ENCODE results near the gene PLK4. TPM values are rescaled to one million over a fixed set of nuclear protein-coding genes. Genes with fewer than 3 reads are reported as not detected.
"Not testable (repeated sequence)": the region's sequence is repeated elsewhere in the genome, so short reads cannot be mapped to it uniquely, and the experiment has no call there.

PLK4 gene
- total RNA-seq, 1 experiment from 2014 or later = 31.1 TPM

DNA sequence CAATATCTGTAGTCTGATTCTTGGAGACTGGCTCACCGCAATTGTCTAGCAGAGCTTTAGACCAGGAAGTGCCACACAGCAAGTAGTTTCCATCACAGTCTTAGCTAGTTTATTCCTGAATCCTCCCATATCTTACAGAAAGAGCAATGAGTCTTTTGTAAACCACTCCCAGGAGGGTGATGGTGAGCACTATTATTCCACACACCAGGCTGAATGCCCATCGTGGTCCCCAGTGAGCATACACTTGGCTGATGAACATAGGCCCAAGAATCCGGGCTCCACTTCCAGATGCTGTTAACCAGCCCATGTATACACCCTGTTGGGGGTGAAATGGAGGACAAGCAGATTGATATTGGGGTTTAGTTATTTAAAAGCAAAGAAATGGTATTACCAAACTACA lies 39.8 kb downstream of the PLK4 start:
- CTCF ChIA-PET = no interaction called here
- Mint-ChIP-seq H3K27ac (ENCODE audit: unreplicated experiment) (no peak overlapping the region), H3K9me3 (ENCODE audit: unreplicated experiment) (no peaks in the 10 kb centered on the region), H3K36me3 (ENCODE audit: insufficient read depth, unreplicated experiment) (peaks cover 15% of the 10 kb centered on the region), H3K27me3 (ENCODE audit: insufficient read depth, unreplicated experiment) (no peaks in the 10 kb centered on the region), H3K4me3 (ENCODE audit: unreplicated experiment) (no peak overlapping the region), H3K4me1 (ENCODE audit: low read depth, unreplicated experiment) (no peaks in the 10 kb centered on the region)
- BruUV-seq (replicated peaks) = no TSS peak
- no peaks in the 10 kb centered on the region for H3K36me3 ChIP-seq (ENCODE audit: control insufficient read depth, insufficient read depth, low read length)
- H3K27me3 ChIP-seq (replicated peaks; ENCODE audit: control insufficient read depth, insufficient read depth, low read length) = no peaks in the 10 kb centered on the region
- H3K9me3 ChIP-seq = no peaks in the 10 kb centered on the region
- H3K4me3 ChIP-seq (ENCODE audit: low read depth, low read length) = no peak overlapping the region
- POLR2A ChIA-PET = no interaction called here
- no peak for DNase-seq
- H3K4me1 ChIP-seq = no peaks in the 10 kb centered on the region
- intact Hi-C loops (cut with micrococcal nuclease; ENCODE audit: unreplicated experiment) = no loop called here
- TF ChIP-seq, protein P1, sequence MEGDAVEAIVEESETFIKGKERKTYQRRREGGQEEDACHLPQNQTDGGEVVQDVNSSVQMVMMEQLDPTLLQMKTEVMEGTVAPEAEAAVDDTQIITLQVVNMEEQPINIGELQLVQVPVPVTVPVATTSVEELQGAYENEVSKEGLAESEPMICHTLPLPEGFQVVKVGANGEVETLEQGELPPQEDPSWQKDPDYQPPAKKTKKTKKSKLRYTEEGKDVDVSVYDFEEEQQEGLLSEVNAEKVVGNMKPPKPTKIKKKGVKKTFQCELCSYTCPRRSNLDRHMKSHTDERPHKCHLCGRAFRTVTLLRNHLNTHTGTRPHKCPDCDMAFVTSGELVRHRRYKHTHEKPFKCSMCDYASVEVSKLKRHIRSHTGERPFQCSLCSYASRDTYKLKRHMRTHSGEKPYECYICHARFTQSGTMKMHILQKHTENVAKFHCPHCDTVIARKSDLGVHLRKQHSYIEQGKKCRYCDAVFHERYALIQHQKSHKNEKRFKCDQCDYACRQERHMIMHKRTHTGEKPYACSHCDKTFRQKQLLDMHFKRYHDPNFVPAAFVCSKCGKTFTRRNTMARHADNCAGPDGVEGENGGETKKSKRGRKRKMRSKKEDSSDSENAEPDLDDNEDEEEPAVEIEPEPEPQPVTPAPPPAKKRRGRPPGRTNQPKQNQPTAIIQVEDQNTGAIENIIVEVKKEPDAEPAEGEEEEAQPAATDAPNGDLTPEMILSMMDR (IDR thresholded peaks at IDR 0.05; ENCODE audit: insufficient read depth in 1 of 2, low read depth in 1 of 2, low read length in 1 of 2, severe bottlenecking in 1 of 2, unreplicated experiment in 1 of 2) = no peak

DNA sequence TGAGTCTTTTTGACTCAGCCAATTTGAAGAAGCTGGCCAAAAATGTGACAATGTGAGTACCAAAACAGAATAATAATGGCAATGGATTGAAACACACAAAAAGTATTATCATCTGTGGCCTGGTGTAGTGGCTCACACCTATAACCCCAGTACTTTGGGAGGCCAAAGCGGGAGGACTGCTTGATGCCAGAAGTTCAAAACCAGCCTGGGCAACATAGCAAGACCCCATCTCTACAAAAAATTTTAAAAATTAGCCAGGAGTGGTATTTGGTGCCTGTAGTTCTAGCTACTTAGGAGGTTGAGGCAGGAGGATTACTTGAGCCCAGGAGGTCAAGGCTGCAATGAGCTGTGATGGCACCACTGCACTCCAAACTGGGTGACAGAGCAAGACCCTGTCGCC lies 41.5 kb downstream of the PLK4 start:
- no peaks in the 10 kb centered on the region for H3K27me3 ChIP-seq (replicated peaks; ENCODE audit: control insufficient read depth, insufficient read depth, low read length)
- no peaks in the 10 kb centered on the region for H3K36me3 ChIP-seq (ENCODE audit: control insufficient read depth, insufficient read depth, low read length)
- Mint-ChIP-seq H3K4me3 (ENCODE audit: unreplicated experiment) (no peak overlapping the region), H3K4me1 (ENCODE audit: low read depth, unreplicated experiment) (no peaks in the 10 kb centered on the region), H3K36me3 (ENCODE audit: insufficient read depth, unreplicated experiment) (peaks cover 16% of the 10 kb centered on the region), H3K9me3 (ENCODE audit: unreplicated experiment) (no peaks in the 10 kb centered on the region), H3K27me3 (ENCODE audit: insufficient read depth, unreplicated experiment) (no peaks in the 10 kb centered on the region), H3K27ac (ENCODE audit: unreplicated experiment) (no peak overlapping the region)
- no peak for DNase-seq
- TF ChIP-seq, protein P1 (IDR thresholded peaks at IDR 0.05; ENCODE audit: insufficient read depth in 1 of 2, low read depth in 1 of 2, low read length in 1 of 2, severe bottlenecking in 1 of 2, unreplicated experiment in 1 of 2) = no peak
- no TSS peak for BruUV-seq (replicated peaks)
- ChIA-PET POLR2A (no interaction called here), CTCF (no interaction called here)
- no peak overlapping the region for H3K4me3 ChIP-seq (ENCODE audit: low read depth, low read length)
- no peaks in the 10 kb centered on the region for H3K9me3 ChIP-seq
- intact Hi-C loops (cut with micrococcal nuclease; ENCODE audit: unreplicated experiment) = no loop called here
- no peaks in the 10 kb centered on the region for H3K4me1 ChIP-seq

DNA sequence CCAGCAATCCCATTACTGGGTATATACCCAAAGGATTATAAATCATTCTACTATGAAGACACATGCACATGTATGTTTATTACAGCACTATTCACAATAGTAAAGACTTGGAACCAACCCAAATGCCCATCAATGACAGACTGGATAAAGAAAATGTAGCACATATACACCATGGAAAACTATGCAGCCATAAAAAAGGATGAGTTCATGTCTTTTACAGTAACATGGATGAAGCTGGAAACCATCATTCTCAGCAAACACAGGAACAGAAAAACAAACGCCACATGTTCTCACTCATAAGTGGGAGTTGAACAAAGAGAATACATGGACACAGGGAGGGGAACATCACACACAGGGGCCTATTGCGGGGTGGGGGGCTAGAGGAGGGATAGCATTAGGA lies 45.0 kb downstream of the PLK4 start:
- H3K4me3 Mint-ChIP-seq (ENCODE audit: unreplicated experiment); H3K27me3 Mint-ChIP-seq (ENCODE audit: insufficient read depth, unreplicated experiment); H3K36me3 Mint-ChIP-seq (ENCODE audit: insufficient read depth, unreplicated experiment); H3K4me1 ChIP-seq; H3K4me3 ChIP-seq (ENCODE audit: low read depth, low read length); H3K27me3 ChIP-seq (replicated peaks; ENCODE audit: control insufficient read depth, insufficient read depth, low read length); H3K36me3 ChIP-seq (ENCODE audit: control insufficient read depth, insufficient read depth, low read length); H3K9me3 Mint-ChIP-seq (ENCODE audit: unreplicated experiment); CTCF ChIA-PET; intact Hi-C loops (cut with micrococcal nuclease; ENCODE audit: unreplicated experiment); H3K9me3 ChIP-seq; POLR2A ChIA-PET; H3K4me1 Mint-ChIP-seq (ENCODE audit: low read depth, unreplicated experiment); BruUV-seq (replicated peaks); DNase-seq; H3K27ac Mint-ChIP-seq (ENCODE audit: unreplicated experiment): not testable (repeated sequence)

DNA sequence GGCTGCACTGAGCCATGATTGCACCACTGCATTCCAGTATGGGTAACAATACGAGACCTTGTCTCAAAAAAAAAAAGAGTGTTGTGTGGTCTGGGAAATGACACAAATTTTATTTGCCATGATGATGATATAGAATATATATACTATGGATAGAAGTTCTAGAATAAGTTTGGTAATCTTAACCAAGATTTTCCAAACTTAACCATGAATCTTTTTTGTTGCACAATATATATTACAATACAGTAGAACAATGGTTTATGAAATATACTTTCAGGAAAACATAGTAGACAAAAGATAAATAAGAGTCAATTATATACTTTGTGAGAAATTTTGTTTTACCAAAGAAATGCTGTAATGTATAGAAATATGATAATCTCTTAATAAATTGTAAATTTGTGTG lies 49.5 kb downstream of the PLK4 start:
- peaks cover 4% of the 10 kb centered on the region for H3K36me3 Mint-ChIP-seq (ENCODE audit: insufficient read depth, unreplicated experiment)
- Histone ChIP-seq H3K27me3 (replicated peaks; ENCODE audit: control insufficient read depth, insufficient read depth, low read length) (no peaks in the 10 kb centered on the region), H3K4me1 (no peaks in the 10 kb centered on the region), H3K36me3 (ENCODE audit: control insufficient read depth, insufficient read depth, low read length) (no peaks in the 10 kb centered on the region), H3K4me3 (ENCODE audit: low read depth, low read length) (no peak overlapping the region), H3K9me3 (no peaks in the 10 kb centered on the region)
- H3K27ac Mint-ChIP-seq (ENCODE audit: unreplicated experiment) = no peak overlapping the region
- POLR2A ChIA-PET = no interaction called here
- no peak overlapping the region for H3K4me3 Mint-ChIP-seq (ENCODE audit: unreplicated experiment)
- no peaks in the 10 kb centered on the region for H3K4me1 Mint-ChIP-seq (ENCODE audit: low read depth, unreplicated experiment)
- no TSS peak for BruUV-seq (replicated peaks)
- no peaks in the 10 kb centered on the region for H3K27me3 Mint-ChIP-seq (ENCODE audit: insufficient read depth, unreplicated experiment)
- intact Hi-C loops (cut with micrococcal nuclease; ENCODE audit: unreplicated experiment) = no loop called here
- DNase-seq = no peak
- CTCF ChIA-PET = no interaction called here
- H3K9me3 Mint-ChIP-seq (ENCODE audit: unreplicated experiment) = no peaks in the 10 kb centered on the region
- TF ChIP-seq, protein P1 (IDR thresholded peaks at IDR 0.05; ENCODE audit: insufficient read depth in 1 of 2, low read depth in 1 of 2, low read length in 1 of 2, severe bottlenecking in 1 of 2, unreplicated experiment in 1 of 2) = no peak

DNA sequence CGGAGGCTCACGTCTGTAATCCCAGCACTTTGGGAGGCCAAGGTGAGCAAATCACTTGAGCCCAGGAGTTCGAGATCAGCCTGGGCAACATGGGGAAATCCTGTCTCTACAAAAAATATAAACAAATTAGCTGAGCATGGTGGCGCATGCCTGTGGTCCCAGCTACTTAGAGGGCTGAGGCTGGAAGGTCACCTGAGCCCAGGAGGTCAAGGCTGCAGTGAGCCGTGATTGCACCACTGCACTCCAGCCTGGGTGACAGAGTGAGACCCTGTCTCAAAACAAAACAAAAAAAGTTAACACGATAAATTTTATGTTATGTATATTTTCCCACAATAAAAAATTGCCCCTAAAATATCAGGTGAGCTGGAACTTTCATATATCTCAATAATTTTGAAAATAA lies 51.1 kb downstream of the PLK4 start:
- H3K27me3 Mint-ChIP-seq (ENCODE audit: insufficient read depth, unreplicated experiment) = not testable (repeated sequence)

More for the DNA sequence above, 51.1 kb downstream of the PLK4 start:
- CTCF ChIA-PET; H3K27me3 ChIP-seq (replicated peaks; ENCODE audit: control insufficient read depth, insufficient read depth, low read length); BruUV-seq (replicated peaks); H3K4me3 ChIP-seq (ENCODE audit: low read depth, low read length); H3K27ac Mint-ChIP-seq (ENCODE audit: unreplicated experiment); intact Hi-C loops (cut with micrococcal nuclease; ENCODE audit: unreplicated experiment); H3K36me3 Mint-ChIP-seq (ENCODE audit: insufficient read depth, unreplicated experiment); H3K9me3 ChIP-seq; H3K4me1 Mint-ChIP-seq (ENCODE audit: low read depth, unreplicated experiment); DNase-seq; H3K4me3 Mint-ChIP-seq (ENCODE audit: unreplicated experiment); H3K36me3 ChIP-seq (ENCODE audit: control insufficient read depth, insufficient read depth, low read length); H3K9me3 Mint-ChIP-seq (ENCODE audit: unreplicated experiment); H3K4me1 ChIP-seq; POLR2A ChIA-PET: not testable (repeated sequence)

Measured in Caco-2 (cell line).